Osteoblast (primary cell): ENCODE data around the gene G6PC2. TPM values are rescaled to one million over a fixed set of nuclear protein-coding genes. Genes with fewer than 3 reads are reported as not detected.

ENCODE experiments used
- DNase-seq: peaks from one replicate; pipeline ENCODE4 v3.0.0; 2011; ENCODE audit warnings: low spot score, mixed read lengths; ENCODE audit not compliant: insufficient read length; ENCODE audit errors: missing footprints
- H2AFZ ChIP-seq: 2 replicates; pipeline ENCODE4 v1.6.0; 2011; ENCODE audit warnings: mild to moderate bottlenecking, low read length
- H3K27ac ChIP-seq: 2 replicates; pipeline ENCODE4 v1.5.1; 2011; ENCODE audit warnings: mild to moderate bottlenecking, low read depth, low read length, moderate library complexity
- H3K27me3 ChIP-seq: 2 replicates; pipeline ENCODE4 v1.6.0; 2012; ENCODE audit warnings: mild to moderate bottlenecking, control low read depth, inconsistent platforms, low read length, moderate library complexity; ENCODE audit not compliant: insufficient read depth
- H3K36me3 ChIP-seq: 2 replicates; pipeline ENCODE4 v1.5.1; 2011; ENCODE audit warnings: mild to moderate bottlenecking, low read length, control low read depth, moderate library complexity; ENCODE audit not compliant: insufficient read depth
- H3K4me1 ChIP-seq: 2 replicates; pipeline ENCODE4 v1.5.1; 2011; ENCODE audit warnings: mild to moderate bottlenecking, low read length, control low read depth, moderate library complexity; ENCODE audit not compliant: insufficient read depth
- H3K4me2 ChIP-seq: 2 replicates; pipeline ENCODE4 v1.6.0; 2011; ENCODE audit warnings: mild to moderate bottlenecking, low read length; ENCODE audit not compliant: insufficient read depth
- H3K4me3 ChIP-seq: fragments of 200-600 bp; sonication (generic); 3 replicates; pipeline ENCODE4 v1.5.1; 2012; ENCODE audit warnings: mild to moderate bottlenecking, low read length, inconsistent platforms; ENCODE audit not compliant: insufficient read depth
- H3K79me2 ChIP-seq: 2 replicates; pipeline ENCODE4 v1.6.0; 2012; ENCODE audit warnings: mild to moderate bottlenecking, low read length, control low read depth, inconsistent platforms; ENCODE audit not compliant: insufficient read depth
- H3K9me3 ChIP-seq: 2 replicates; pipeline ENCODE4 v1.5.1; 2011; ENCODE audit warnings: low read depth, low read length, control low read depth
- H4K20me1 ChIP-seq: 2 replicates; pipeline ENCODE4 v1.6.0; 2012; ENCODE audit warnings: mild to moderate bottlenecking, low read length, control low read depth; ENCODE audit not compliant: insufficient read depth
- CTCF ChIP-seq: IDR thresholded peaks from 2 replicates; pipeline ENCODE4 v1.5.1; 2011; ENCODE audit warnings: mild to moderate bottlenecking, low read depth, low read length, moderate library complexity; ENCODE audit errors: extremely low read depth
- total RNA-seq: library from RNA; depleted of rRNA; stranded (reverse); fragments of >200 nt; gene quantifications from 2 replicates; pipeline ENCODE4 v1.2.3, GENCODE V29; 2012

The G6PC2 gene
- total RNA-seq, 1 donor = not detected

DNA sequence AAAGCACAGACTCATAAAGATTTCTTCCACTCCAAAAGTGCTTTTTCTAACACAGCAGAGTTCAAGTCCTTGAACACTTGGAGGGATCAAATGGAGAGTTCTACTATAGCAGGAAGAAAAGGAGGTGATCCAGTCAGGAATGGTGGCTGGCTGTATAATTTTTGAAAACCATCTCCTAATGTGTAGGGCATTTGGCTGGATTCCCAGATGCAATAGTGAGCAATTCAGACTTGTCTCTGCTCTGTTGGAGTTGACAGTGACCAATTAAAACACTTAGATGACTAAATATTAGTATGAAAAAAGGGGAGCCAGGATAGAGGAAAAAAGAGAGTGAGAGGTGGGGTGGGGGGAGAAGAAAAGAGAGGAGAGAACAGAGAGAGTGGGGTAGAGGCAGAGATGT is 5.3 kb upstream of the G6PC2 start:
- Histone ChIP-seq H3K36me3 (no peaks in the 10 kb centered on the region), H2AFZ (no peak overlapping the region), H3K27me3 (peaks cover 16% of the 10 kb centered on the region), H3K9me3 (no peaks in the 10 kb centered on the region), H3K4me1 (no peaks in the 10 kb centered on the region), H4K20me1 (no peaks in the 10 kb centered on the region), H3K27ac (no peak overlapping the region), H3K4me3 (no peak overlapping the region), H3K4me2 (no peak overlapping the region), H3K79me2 (no peaks in the 10 kb centered on the region)
- TF ChIP-seq CTCF = no peak
- DNase-seq = no peak

DNA sequence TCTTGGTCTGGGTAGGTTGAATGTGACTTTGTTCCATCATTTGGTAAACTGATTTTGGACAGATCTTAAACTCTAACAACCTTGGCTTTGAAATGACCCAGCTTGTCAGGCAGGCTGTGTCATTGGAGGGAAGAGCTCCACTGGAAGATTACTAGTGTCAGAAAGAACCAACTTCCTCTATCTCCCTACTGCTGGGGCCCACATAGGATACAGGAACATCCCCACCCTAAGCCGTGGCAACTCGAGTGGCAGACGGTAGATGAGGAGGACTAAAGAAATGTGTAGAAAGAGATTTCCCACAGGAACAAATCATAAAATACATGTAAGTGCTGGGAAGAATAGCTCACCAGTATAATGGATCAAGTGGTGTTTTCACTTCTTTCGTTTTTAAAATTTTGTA is 4.3 kb upstream of the G6PC2 start:
- Histone ChIP-seq H2AFZ (no peak overlapping the region), H3K4me2 (no peak overlapping the region), H3K27me3 (peaks cover 19% of the 10 kb centered on the region), H3K36me3 (no peaks in the 10 kb centered on the region), H3K4me3 (no peak overlapping the region), H3K79me2 (no peaks in the 10 kb centered on the region), H4K20me1 (no peaks in the 10 kb centered on the region), H3K4me1 (no peaks in the 10 kb centered on the region), H3K9me3 (no peaks in the 10 kb centered on the region), H3K27ac (no peak overlapping the region)
- no peak for DNase-seq
- no peak for TF ChIP-seq CTCF

GRCh38 chr2:168897449-168897848 is 3.6 kb upstream of the G6PC2 start:
- Histone ChIP-seq H3K36me3 (no peaks in the 10 kb centered on the region), H3K79me2 (no peaks in the 10 kb centered on the region), H4K20me1 (no peaks in the 10 kb centered on the region), H3K4me3 (no peak overlapping the region), H3K27me3 (peaks cover 20% of the 10 kb centered on the region), H3K4me1 (no peaks in the 10 kb centered on the region), H3K4me2 (no peak overlapping the region), H3K9me3 (no peaks in the 10 kb centered on the region), H3K27ac (no peak overlapping the region), H2AFZ (no peak overlapping the region)
- no peak for TF ChIP-seq CTCF
- DNase-seq = no peak

- Histone ChIP-seq H3K36me3 (no peaks in the 10 kb centered on the region), H3K4me2 (no peak overlapping the region), H3K9me3 (no peaks in the 10 kb centered on the region), H3K79me2 (no peaks in the 10 kb centered on the region), H3K4me3 (no peak overlapping the region), H4K20me1 (no peaks in the 10 kb centered on the region), H3K27ac (no peak overlapping the region), H3K27me3 (peaks cover 63% of the 10 kb centered on the region), H2AFZ (no peak overlapping the region), H3K4me1 (no peaks in the 10 kb centered on the region)
- no peak for DNase-seq
- no peak for TF ChIP-seq CTCF
Observed at GRCh38 chr2:168903888-168904287, 2.8 kb downstream of the G6PC2 start.
